SK-N-SH (cell line): ENCODE data around the gene HDGFL1.

Experiments used
- CHD2 ChIP-seq: fragments of 150-350 bp; IDR thresholded peaks from 2 replicates; pipeline ENCODE4 v1.6.1; 2018; ENCODE audit warnings: low read length; ENCODE audit not compliant: partially characterized antibody
- FOXM1 ChIP-seq: IDR thresholded peaks from 2 replicates; pipeline ENCODE4 v1.4.0; 2012; ENCODE audit warnings: low read depth, mild to moderate bottlenecking
- GABPA ChIP-seq: IDR thresholded peaks from 2 replicates; pipeline ENCODE4 v1.4.0; 2012; ENCODE audit warnings: low read depth, mild to moderate bottlenecking
- GATA2 ChIP-seq: sonication (generic); formaldehyde crosslinking; IDR thresholded peaks from 2 replicates; pipeline ENCODE4 v1.5.0; 2020; ENCODE audit warnings: mild to moderate bottlenecking, missing genetic modification reagents
- RCOR1 ChIP-seq: fragments of 150-350 bp; IDR thresholded peaks from 2 replicates; pipeline ENCODE4 v1.6.1; 2017; ENCODE audit warnings: antibody characterized with exemption, low read length
- SMC3 ChIP-seq: IDR thresholded peaks from 2 replicates; pipeline ENCODE4 v1.6.1; 2012; ENCODE audit warnings: low read depth, low read length, improper control_type of control experiment
- TCF12 ChIP-seq: IDR thresholded peaks from 2 replicates; pipeline ENCODE4 v1.4.0; 2012
- TF ChIP-seq, protein P1 (sequence below): fragments of 200-600 bp; sonication (generic); IDR thresholded peaks from 2 replicates; pipeline ENCODE4 v1.6.1; 2017; ENCODE audit warnings: antibody characterized with exemption, mild to moderate bottlenecking, moderate library complexity

DNA sequence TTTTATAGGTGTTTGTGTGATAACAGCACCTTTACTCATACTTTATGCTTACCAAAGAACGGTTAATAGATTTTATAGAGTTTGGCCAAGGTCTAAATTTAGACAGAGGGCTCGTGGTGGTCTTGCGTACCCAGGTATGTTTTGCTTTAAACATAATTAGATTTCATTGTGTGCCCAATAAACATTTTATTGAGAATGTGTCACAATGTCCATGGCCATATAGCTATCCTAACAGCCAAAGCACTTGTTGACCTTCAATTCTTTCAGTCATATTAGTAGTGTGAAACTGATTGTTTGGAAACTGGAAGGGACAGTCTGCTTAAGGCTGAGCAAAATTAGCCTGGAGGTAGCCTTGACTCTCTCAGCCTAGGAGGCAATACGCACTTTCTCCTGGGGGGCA lies 48.3 kb upstream of the HDGFL1 start:
- TF ChIP-seq, protein P1, sequence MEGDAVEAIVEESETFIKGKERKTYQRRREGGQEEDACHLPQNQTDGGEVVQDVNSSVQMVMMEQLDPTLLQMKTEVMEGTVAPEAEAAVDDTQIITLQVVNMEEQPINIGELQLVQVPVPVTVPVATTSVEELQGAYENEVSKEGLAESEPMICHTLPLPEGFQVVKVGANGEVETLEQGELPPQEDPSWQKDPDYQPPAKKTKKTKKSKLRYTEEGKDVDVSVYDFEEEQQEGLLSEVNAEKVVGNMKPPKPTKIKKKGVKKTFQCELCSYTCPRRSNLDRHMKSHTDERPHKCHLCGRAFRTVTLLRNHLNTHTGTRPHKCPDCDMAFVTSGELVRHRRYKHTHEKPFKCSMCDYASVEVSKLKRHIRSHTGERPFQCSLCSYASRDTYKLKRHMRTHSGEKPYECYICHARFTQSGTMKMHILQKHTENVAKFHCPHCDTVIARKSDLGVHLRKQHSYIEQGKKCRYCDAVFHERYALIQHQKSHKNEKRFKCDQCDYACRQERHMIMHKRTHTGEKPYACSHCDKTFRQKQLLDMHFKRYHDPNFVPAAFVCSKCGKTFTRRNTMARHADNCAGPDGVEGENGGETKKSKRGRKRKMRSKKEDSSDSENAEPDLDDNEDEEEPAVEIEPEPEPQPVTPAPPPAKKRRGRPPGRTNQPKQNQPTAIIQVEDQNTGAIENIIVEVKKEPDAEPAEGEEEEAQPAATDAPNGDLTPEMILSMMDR = no peak
- no peak for TF ChIP-seq SMC3
- no peak for TF ChIP-seq TCF12
- TF ChIP-seq GABPA = no peak
- no peak for TF ChIP-seq GATA2 (CRISPR knock-in tag)
- TF ChIP-seq RCOR1 = no peak
- no peak for TF ChIP-seq CHD2
- no peak for TF ChIP-seq FOXM1
